NCI-H187 treated with DMSO at 0.1 percent for 48 hours (cell line): ENCODE measurements around the gene S100P.
"Not testable (repeated sequence)": the region's sequence is repeated elsewhere in the genome, so short reads cannot be mapped to it uniquely, and the experiment has no call there.

Source experiments
- DNase-seq: peaks from one replicate; lab custom pipeline; 2025; lab: John Stamatoyannopoulos, UW

Gene S100P

GRCh38 chr4:6724421-6725111 is 30.9 kb downstream of the S100P start:
- no peak for DNase-seq

GRCh38 chr4:6725427-6725961 is 31.8 kb downstream of the S100P start:
- not testable (repeated sequence) for DNase-seq

- DNase-seq: no peak
Measured at GRCh38 chr4:6727081-6727942, 33.6 kb downstream of the S100P start.

GRCh38 chr4:6727943-6728250 is 34.2 kb downstream of the S100P start:
- DNase-seq: no peak

GRCh38 chr4:6728320-6729029 is 34.8 kb downstream of the S100P start:
- DNase-seq: no peak

GRCh38 chr4:6730603-6731317 is 37.1 kb downstream of the S100P start:
- DNase-seq: no peak

GRCh38 chr4:6731318-6731675 is 37.6 kb downstream of the S100P start:
- no peak for DNase-seq

GRCh38 chr4:6731780-6732179 is 38.1 kb downstream of the S100P start:
- no peak for DNase-seq

- no peak for DNase-seq
Measured at GRCh38 chr4:6732441-6733357, 39.0 kb downstream of the S100P start.

GRCh38 chr4:6733358-6734164 is 39.9 kb downstream of the S100P start:
- no peak for DNase-seq

- no peak for DNase-seq
Measured at GRCh38 chr4:6734165-6734786, 40.6 kb downstream of the S100P start.

- DNase-seq: no peak
Measured at GRCh38 chr4:6739920-6740319, 46.2 kb downstream of the S100P start.

GRCh38 chr4:6740347-6740746 is 46.7 kb downstream of the S100P start:
- DNase-seq: no peak

- no peak for DNase-seq
Measured at GRCh38 chr4:6742507-6742906, 48.8 kb downstream of the S100P start.

- no peak for DNase-seq
Measured at GRCh38 chr4:6742989-6743388, 49.3 kb downstream of the S100P start.
